IMR-90 (cell line): ENCODE results near the gene COL25A1. TPM values are rescaled to one million over a fixed set of nuclear protein-coding genes. Genes with fewer than 3 reads are reported as not detected.
A peak's percentile ranks its signal among the peaks of the same experiment; 100 is the strongest.

ENCODE experiments used
- ATAC-seq: fragments of 200-7000 bp; cut with Tn5 transposase; 2 replicates; pipeline ENCODE4 v1.9.1; 2020; ENCODE audit warnings: low read depth, mild to moderate bottlenecking, moderate library complexity
- BruUV-seq: library from RNA; stranded (reverse); fragments of 400-500 nt; replicated peaks from 2 replicates; lab custom pipeline; 2021; lab: Mats Ljungman, UMichigan
- CTCF ChIA-PET: fragments of 300-600 bp; formaldehyde crosslinking; extraction: SDS; loops from one replicate; lab custom pipeline; 2021; ENCODE audit warnings: antibody characterized with exemption; lab: Yijun Ruan, JAX
- POLR2A ChIA-PET: fragments of 300-600 bp; sonication (Branson Sonifier 250); formaldehyde crosslinking; loops from one replicate; lab custom pipeline; 2022; ENCODE audit warnings: antibody characterized with exemption; ENCODE audit not compliant: unreplicated experiment; lab: Charles Lee
- DNase-seq: peaks from one replicate; pipeline ENCODE4 v3.0.0; 2013
- H2AFZ ChIP-seq: replicated peaks from 2 replicates; pipeline ENCODE3; 2013; ENCODE audit warnings: low read length, mild to moderate bottlenecking; ENCODE audit not compliant: poor library complexity
- H2AK5ac ChIP-seq: 2 replicates; pipeline ENCODE4 v1.6.1; 2013; ENCODE audit warnings: low read depth, low read length, inconsistent platforms
- H2AK9ac ChIP-seq: replicated peaks from 2 replicates; pipeline ENCODE3; 2013; ENCODE audit warnings: mild to moderate bottlenecking, low read depth, low read length, moderate library complexity; ENCODE audit not compliant: poor library complexity
- H2BK120ac ChIP-seq: 2 replicates; pipeline ENCODE4 v1.6.1; 2013; ENCODE audit warnings: low read depth, low read length, inconsistent platforms
- H2BK15ac ChIP-seq: 3 replicates; pipeline ENCODE4 v1.6.1; 2013; ENCODE audit warnings: low read depth, low read length, inconsistent platforms
- H2BK20ac ChIP-seq: 2 replicates; pipeline ENCODE4 v1.6.1; 2013; ENCODE audit warnings: low read depth, mild to moderate bottlenecking, inconsistent platforms, low read length, moderate library complexity
- H2BK5ac ChIP-seq: 2 replicates; pipeline ENCODE4 v1.6.1; 2013; ENCODE audit warnings: mild to moderate bottlenecking, low read depth, low read length, inconsistent platforms; ENCODE audit not compliant: poor library complexity, severe bottlenecking
- H3K14ac ChIP-seq: replicated peaks from 2 replicates; pipeline ENCODE4 v1.6.1; 2013; ENCODE audit warnings: low read depth, low read length, inconsistent platforms
- H3K18ac ChIP-seq: 2 replicates; pipeline ENCODE4 v1.6.1; 2013; ENCODE audit warnings: low read depth, low read length, control low read depth
- H3K23ac ChIP-seq: 2 replicates; pipeline ENCODE4 v1.6.1; 2013; ENCODE audit warnings: low read depth, low read length, inconsistent platforms
- H3K27ac ChIP-seq: 2 replicates; pipeline ENCODE4 v1.5.1; 2013; ENCODE audit warnings: mild to moderate bottlenecking, control low read depth, low read length; ENCODE audit not compliant: insufficient read depth
- H3K27me3 ChIP-seq: 2 replicates; pipeline ENCODE4 v1.6.1; 2013; ENCODE audit warnings: low read length; ENCODE audit not compliant: control insufficient read depth, insufficient read depth
- H3K36me3 ChIP-seq: 2 replicates; pipeline ENCODE4 v1.6.1; 2013; ENCODE audit warnings: low read length, mixed read lengths; ENCODE audit not compliant: control insufficient read depth, insufficient read depth
- H3K4ac ChIP-seq: 2 replicates; pipeline ENCODE4 v1.6.1; 2013; ENCODE audit warnings: low read depth, low read length, inconsistent platforms
- H3K4me1 ChIP-seq: 2 replicates; pipeline ENCODE4 v1.6.1; 2013; ENCODE audit warnings: low read length, mixed read lengths; ENCODE audit not compliant: control insufficient read depth, insufficient read depth
- H3K4me2 ChIP-seq: 2 replicates; pipeline ENCODE4 v1.6.1; 2013; ENCODE audit warnings: low read depth, mild to moderate bottlenecking, control low read depth, low read length, moderate library complexity
- H3K4me3 ChIP-seq: 2 replicates; pipeline ENCODE4 v1.5.1; 2013; ENCODE audit warnings: low read depth, mild to moderate bottlenecking, control low read depth, low read length, moderate library complexity; ENCODE audit not compliant: insufficient read depth
- H3K56ac ChIP-seq: 2 replicates; pipeline ENCODE4 v1.6.1; 2013; ENCODE audit warnings: low read length, inconsistent platforms; ENCODE audit not compliant: insufficient read depth; ENCODE audit errors: extremely low read depth
- H3K79me1 ChIP-seq, 2 experiments: 2 replicates each; pipeline ENCODE4 v1.6.1; 2013; ENCODE audit warnings: low read length in 2 of 2, inconsistent platforms in 1 of 2, low read depth in 1 of 2
- H3K9ac ChIP-seq: 2 replicates; pipeline ENCODE4 v1.6.1; 2013; ENCODE audit warnings: low read depth, low read length, control low read depth
- H3K9me1 ChIP-seq: 2 replicates; pipeline ENCODE4 v1.6.1; 2013; ENCODE audit warnings: low read length, inconsistent platforms; ENCODE audit not compliant: insufficient read depth
- H3K9me3 ChIP-seq: 2 replicates; pipeline ENCODE4 v1.6.1; 2013; ENCODE audit warnings: low read length; ENCODE audit not compliant: control insufficient read depth, insufficient read depth
- H4K20me1 ChIP-seq: 2 replicates; pipeline ENCODE4 v1.6.1; 2013; ENCODE audit warnings: low read length, inconsistent platforms; ENCODE audit not compliant: insufficient read depth
- H4K5ac ChIP-seq: 2 replicates; pipeline ENCODE4 v1.6.1; 2013; ENCODE audit warnings: mild to moderate bottlenecking, low read depth, low read length, control low read depth
- H4K8ac ChIP-seq, 2 experiments: 2 replicates each; pipeline ENCODE4 v1.6.1; 2013; ENCODE audit warnings: low read depth in 2 of 2, low read length in 2 of 2, control low read depth in 1 of 2, inconsistent platforms in 1 of 2
- H4K91ac ChIP-seq: 2 replicates; pipeline ENCODE4 v1.6.1; 2013; ENCODE audit warnings: low read depth, low read length, inconsistent platforms; ENCODE audit not compliant: insufficient read depth
- CEBPB ChIP-seq: IDR thresholded peaks from 2 replicates; pipeline ENCODE4 v1.6.1; 2012; ENCODE audit warnings: low read depth, low read length, improper control_type of control experiment
- CTCF ChIP-seq: conservative IDR thresholded peaks from 2 replicates; pipeline ENCODE4 v1.5.1; 2012; ENCODE audit warnings: mild to moderate bottlenecking, low read depth, low read length, improper control_type of control experiment
- POLR2A ChIP-seq: IDR thresholded peaks from 2 replicates; pipeline ENCODE4 v1.6.1; 2012; ENCODE audit warnings: mild to moderate bottlenecking, low read depth, low read length
- RFX5 ChIP-seq: IDR thresholded peaks from 2 replicates; pipeline ENCODE4 v1.8.0; 2012; ENCODE audit warnings: low read depth, mild to moderate bottlenecking, low read length, moderate library complexity
- SMC3 ChIP-seq: fragments of 150-350 bp; IDR thresholded peaks from 2 replicates; pipeline ENCODE4 v1.6.1; 2016; ENCODE audit warnings: low read depth, mild to moderate bottlenecking, antibody characterized with exemption, low read length, moderate library complexity
- dilution Hi-C: fragments of 300-500 bp; cut with HindIII; formaldehyde crosslinking; loops from one replicate; pipeline ENCODE4 v1.14.3; 2018; ENCODE audit warnings: low sequenced_read_pairs; ENCODE audit not compliant: unreplicated experiment
- in situ Hi-C: fragments of 300-500 bp; cut with MboI; formaldehyde crosslinking; loops from 3 replicates; pipeline ENCODE4 v1.14.3; 2019; ENCODE audit warnings: low sequenced_read_pairs, inconsistent platforms, mixed read lengths
- intact Hi-C: fragments of 100-400 bp; cut with micrococcal nuclease; formaldehyde crosslinking; loops from 2 replicates; pipeline ENCODE4 v1.10.0; 2022
- polyA plus RNA-seq, 3 experiments: library from polyadenylated mRNA; depleted of rRNA; stranded (reverse); fragments of >200 nt; gene quantifications; 2 replicates each; pipeline ENCODE4 v1.2.3, GENCODE V29; 2012; ENCODE audit warnings: low replicate concordance in 1 of 3
- total RNA-seq: library from RNA; depleted of rRNA; stranded (reverse); fragments of >200 nt; gene quantifications from 2 replicates; pipeline ENCODE4 v1.2.3, GENCODE V29; 2012

The COL25A1 gene
- total and polyA plus RNA-seq, 2 of the 4 experiments (the other 2 are of a cell fraction): under 0.01 to 0.05 TPM

GRCh38 chr4:108947526-108947925, 354.9 kb downstream of the COL25A1 start:
- Histone ChIP-seq H3K14ac (no peak overlapping the region), H3K27ac (no peak overlapping the region), H2AK5ac (no peak overlapping the region), H3K56ac (no peak overlapping the region), H3K4ac (no peak overlapping the region), H2BK20ac (no peak overlapping the region), H2AK9ac (no peak overlapping the region), H2AFZ (no peak overlapping the region), H3K4me3 (no peak overlapping the region), H2BK15ac (no peak overlapping the region), H4K20me1 (no peaks in the 10 kb centered on the region), H3K4me1 (no peaks in the 10 kb centered on the region), H2BK5ac (no peak overlapping the region), H3K18ac (no peak overlapping the region), H3K9me3 (no peaks in the 10 kb centered on the region), H4K91ac (no peak overlapping the region), H3K27me3 (no peaks in the 10 kb centered on the region), H3K36me3 (no peaks in the 10 kb centered on the region), H4K5ac (no peak overlapping the region), H3K9me1 (no peaks in the 10 kb centered on the region), H3K9ac (no peak overlapping the region), H4K8ac (no peak overlapping the region), H2BK120ac (no peak overlapping the region), H3K79me1 (no peaks in the 10 kb centered on the region), H3K4me2 (no peak overlapping the region), H3K23ac (no peak overlapping the region)
- ChIA-PET CTCF (no interaction called here), POLR2A (no interaction called here)
- no TSS peak for BruUV-seq
- intact Hi-C loops (no loop called here), in situ Hi-C loops (no loop called here), dilution Hi-C loops (no loop called here)
- TF ChIP-seq POLR2A (no peak), CEBPB (peak; percentile 68), CTCF (no peak), SMC3 (no peak), RFX5 (no peak)
- DNase-seq: no peak
- no peak for ATAC-seq
